Vagina (tissue), 2 donors: ENCODE results near the gene SLC36A1. TPM values are rescaled to one million over a fixed set of nuclear protein-coding genes. Genes with fewer than 3 reads are reported as not detected.

ENCODE experiments used
- DNase-seq, 2 donors: peaks; one replicate each; pipeline ENCODE4 v3.0.0-alpha.2; 2017; ENCODE audit errors: extremely low spot score in 2 of 2
- H3K27ac ChIP-seq: fragments of 200-600 bp; sonication (generic); one replicate; pipeline ENCODE4 v1.5.1; 2019
- H3K27me3 ChIP-seq: fragments of 200-600 bp; sonication (generic); one replicate; pipeline ENCODE4 v1.5.1; 2019
- H3K36me3 ChIP-seq, 2 donors: fragments of 200-600 bp; sonication (generic); one replicate each; pipeline ENCODE4 v1.5.1; 2017 to 2019
- H3K4me1 ChIP-seq: fragments of 200-600 bp; sonication (generic); one replicate; pipeline ENCODE4 v1.5.1; 2019
- H3K4me3 ChIP-seq, 2 donors: fragments of 200-600 bp; sonication (generic); 1 replicate in 1 of 2; 2 replicates in 1 of 2; pipeline ENCODE4 v1.5.1; 2016 to 2019
- H3K9me3 ChIP-seq: fragments of 200-600 bp; sonication (generic); one replicate; pipeline ENCODE4 v1.5.1; 2019
- POLR2A ChIP-seq, 2 donors: fragments of 450-650 bp; IDR thresholded peaks; one replicate each; pipeline ENCODE4 v1.6.1; 2017; ENCODE audit warnings: antibody characterized with exemption in 2 of 2, mild to moderate bottlenecking in 2 of 2, moderate library complexity in 2 of 2
- POLR2AphosphoS5 ChIP-seq, 2 donors: sonication (generic); formaldehyde crosslinking; IDR thresholded peaks; one replicate each; pipeline ENCODE4 v1.9.0; 2017; ENCODE audit warnings: antibody characterized with exemption in 2 of 2, mild to moderate bottlenecking in 2 of 2, low read depth in 1 of 2; ENCODE audit not compliant: insufficient read depth in 1 of 2
- intact Hi-C: fragments of 100-400 bp; cut with DNase I; formaldehyde crosslinking; loops from one replicate; pipeline ENCODE4 v1.15.1; 2023
- total RNA-seq: library from RNA; depleted of rRNA; stranded (reverse); fragments of >200 nt; gene quantifications from one replicate; pipeline ENCODE4 v1.2.3, GENCODE V29; 2016
- TF ChIP-seq, protein P1 (sequence below), 3 experiments: fragments of 450-650 bp in 2 of 3; fragments of 200-600 bp in 1 of 3; sonication (generic) in 1 of 3; IDR thresholded peaks; one replicate each; pipeline ENCODE4 v1.5.1; 2017 to 2019; ENCODE audit warnings: antibody characterized with exemption in 3 of 3, mild to moderate bottlenecking in 2 of 3, moderate library complexity in 2 of 3

Gene SLC36A1
- total RNA-seq, 1 donor from 2014 or later = 10.8 TPM

DNA sequence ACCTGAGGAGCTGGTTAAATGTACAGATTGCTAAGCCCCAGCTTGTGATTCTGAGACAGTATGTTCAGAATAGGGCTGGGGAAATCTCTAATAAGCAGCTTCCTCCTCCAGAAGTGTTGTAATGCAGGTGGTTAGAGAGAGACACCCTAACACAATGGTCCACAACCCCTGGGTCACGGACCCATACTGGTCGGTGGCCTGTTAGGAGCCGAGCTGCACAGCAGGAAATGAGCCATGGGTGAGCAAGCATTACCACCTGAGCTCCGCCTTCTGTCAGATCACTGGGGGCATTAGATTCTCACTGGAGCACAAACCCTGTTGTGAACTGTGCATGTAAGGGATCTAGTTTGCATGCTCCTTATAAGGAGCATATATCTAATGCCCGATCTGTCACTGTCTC lies 61.8 kb downstream of the SLC36A1 start:
- Histone ChIP-seq H3K36me3 (peaks cover 0 to 20% of the 10 kb centered on the region in 2 donors), H3K27ac (no peak overlapping the region)
- intact Hi-C loops = no loop called here

DNA sequence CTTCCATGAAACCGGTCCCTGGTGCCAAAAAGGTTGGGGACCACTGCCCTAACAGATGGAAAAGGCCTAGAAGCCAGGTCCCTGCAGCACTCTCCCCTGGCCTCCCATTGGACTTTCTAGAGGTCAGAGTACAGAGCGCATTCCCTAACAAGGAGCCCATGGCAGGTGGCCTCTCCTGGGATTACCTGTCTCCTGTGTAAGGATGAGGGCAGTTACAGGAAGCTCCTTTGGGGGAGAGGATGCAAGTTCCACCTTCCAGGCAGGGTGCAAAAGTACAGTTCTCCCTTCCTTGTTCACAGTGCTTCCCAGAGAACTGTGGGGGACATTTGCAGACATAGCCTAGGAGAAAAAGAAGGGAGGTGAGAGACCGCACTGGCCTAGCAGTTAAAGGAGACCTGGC lies 62.4 kb downstream of the SLC36A1 start:
- intact Hi-C loops = no loop called here
- TF ChIP-seq POLR2A (IDR thresholded peaks at IDR 0.05) (no peak), POLR2AphosphoS5 (IDR thresholded peaks at IDR 0.05; ENCODE audit: insufficient read depth in 1 of 2, low read depth in 1 of 2) (no peak)
- TF ChIP-seq, protein P1, sequence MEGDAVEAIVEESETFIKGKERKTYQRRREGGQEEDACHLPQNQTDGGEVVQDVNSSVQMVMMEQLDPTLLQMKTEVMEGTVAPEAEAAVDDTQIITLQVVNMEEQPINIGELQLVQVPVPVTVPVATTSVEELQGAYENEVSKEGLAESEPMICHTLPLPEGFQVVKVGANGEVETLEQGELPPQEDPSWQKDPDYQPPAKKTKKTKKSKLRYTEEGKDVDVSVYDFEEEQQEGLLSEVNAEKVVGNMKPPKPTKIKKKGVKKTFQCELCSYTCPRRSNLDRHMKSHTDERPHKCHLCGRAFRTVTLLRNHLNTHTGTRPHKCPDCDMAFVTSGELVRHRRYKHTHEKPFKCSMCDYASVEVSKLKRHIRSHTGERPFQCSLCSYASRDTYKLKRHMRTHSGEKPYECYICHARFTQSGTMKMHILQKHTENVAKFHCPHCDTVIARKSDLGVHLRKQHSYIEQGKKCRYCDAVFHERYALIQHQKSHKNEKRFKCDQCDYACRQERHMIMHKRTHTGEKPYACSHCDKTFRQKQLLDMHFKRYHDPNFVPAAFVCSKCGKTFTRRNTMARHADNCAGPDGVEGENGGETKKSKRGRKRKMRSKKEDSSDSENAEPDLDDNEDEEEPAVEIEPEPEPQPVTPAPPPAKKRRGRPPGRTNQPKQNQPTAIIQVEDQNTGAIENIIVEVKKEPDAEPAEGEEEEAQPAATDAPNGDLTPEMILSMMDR (IDR thresholded peaks at IDR 0.05) = no peak

More for the DNA sequence above, 61.8 kb downstream of the SLC36A1 start:
- Histone ChIP-seq H3K9me3 (no peaks in the 10 kb centered on the region), H3K27me3 (no peaks in the 10 kb centered on the region), H3K4me1 (no peaks in the 10 kb centered on the region), H3K4me3 (no peak overlapping the region)
- TF ChIP-seq, protein P1 (IDR thresholded peaks at IDR 0.05) = no peak
- no peak for TF ChIP-seq POLR2A (IDR thresholded peaks at IDR 0.05)
- no peak for DNase-seq

DNA sequence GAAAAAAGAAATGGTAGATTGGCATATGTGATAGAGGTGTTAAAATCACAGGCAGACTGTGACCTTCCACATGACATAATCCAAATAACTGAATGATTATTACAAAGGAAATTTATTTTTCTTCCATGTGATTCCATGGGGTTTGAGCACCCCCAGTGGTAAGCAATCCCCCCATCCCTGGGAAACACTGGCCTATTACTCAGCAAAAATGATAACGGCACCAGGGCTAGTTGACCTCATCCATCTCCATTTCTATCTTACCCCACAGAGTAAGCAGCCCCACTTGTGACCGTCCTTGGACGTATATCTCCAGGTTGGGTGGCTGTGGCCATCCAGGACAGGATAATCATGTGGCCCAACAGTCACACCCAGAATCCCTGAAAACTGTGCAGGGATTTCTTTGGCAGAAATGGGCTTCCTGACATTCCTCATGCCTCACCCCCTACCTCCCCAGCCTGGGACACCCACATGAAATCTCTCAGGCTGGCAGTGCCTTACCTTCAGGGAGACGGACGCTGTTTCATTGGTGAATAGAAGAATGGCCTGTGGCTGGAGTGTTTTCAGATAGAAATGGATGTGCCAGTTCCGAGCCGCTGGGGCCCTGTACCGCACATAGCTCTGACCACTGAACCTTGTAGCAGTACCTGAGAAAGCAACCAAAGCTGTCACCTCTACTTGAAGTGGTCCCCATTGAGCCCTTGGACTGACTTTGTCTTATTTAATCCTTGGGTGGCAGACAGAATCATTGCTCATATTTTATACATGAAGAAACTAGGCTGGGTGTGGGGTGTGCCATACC lies 69.9 kb downstream of the SLC36A1 start:
- no peaks in the 10 kb centered on the region for H3K4me1 ChIP-seq
- no peaks in the 10 kb centered on the region for H3K27me3 ChIP-seq
- TF ChIP-seq POLR2A (IDR thresholded peaks at IDR 0.05) (no peak), POLR2AphosphoS5 (IDR thresholded peaks at IDR 0.05; ENCODE audit: insufficient read depth in 1 of 2, low read depth in 1 of 2) (no peak)
- TF ChIP-seq, protein P1 (IDR thresholded peaks at IDR 0.05) = no peak
- H3K9me3 ChIP-seq = no peaks in the 10 kb centered on the region
- intact Hi-C loops = no loop called here
- DNase-seq = no peak
- no peak overlapping the region for H3K4me3 ChIP-seq
- H3K36me3 ChIP-seq = peaks cover 0 to 13% of the 10 kb centered on the region in 2 donors
- no peak overlapping the region for H3K27ac ChIP-seq

More for the DNA sequence above, 62.4 kb downstream of the SLC36A1 start:
- H3K9me3 ChIP-seq = no peaks in the 10 kb centered on the region
- H3K27me3 ChIP-seq = no peaks in the 10 kb centered on the region
- no peak overlapping the region for H3K27ac ChIP-seq
- no peaks in the 10 kb centered on the region for H3K4me1 ChIP-seq
- H3K4me3 ChIP-seq = no peak overlapping the region
- DNase-seq = no peak
- H3K36me3 ChIP-seq = peaks cover 0 to 20% of the 10 kb centered on the region in 2 donors

DNA sequence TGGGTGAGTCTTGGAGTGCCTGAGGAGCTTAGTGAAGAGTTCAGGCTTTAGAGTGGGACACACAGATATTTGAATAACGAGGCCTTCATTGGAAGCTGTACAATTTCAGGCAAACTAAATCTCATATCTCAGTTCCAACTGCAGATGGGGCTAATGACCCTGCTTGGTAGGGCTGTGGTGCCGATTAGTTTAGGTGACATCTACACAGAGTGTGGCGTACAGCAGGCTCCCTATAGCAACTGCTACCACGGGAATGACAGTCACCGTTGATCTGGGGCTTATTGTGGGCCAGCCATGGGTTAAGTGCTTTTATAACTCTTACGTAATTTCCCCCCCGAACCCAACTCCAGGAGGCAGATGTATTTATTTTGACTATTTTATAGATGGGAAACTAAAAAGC lies 72.9 kb downstream of the SLC36A1 start:
- Histone ChIP-seq H3K36me3 (peaks cover 0 to 10% of the 10 kb centered on the region in 2 donors), H3K27ac (no peak overlapping the region), H3K9me3 (no peaks in the 10 kb centered on the region), H3K4me1 (no peaks in the 10 kb centered on the region), H3K4me3 (no peak overlapping the region), H3K27me3 (no peaks in the 10 kb centered on the region)
- intact Hi-C loops = no loop called here
- no peak for TF ChIP-seq POLR2AphosphoS5 (IDR thresholded peaks at IDR 0.05; ENCODE audit: insufficient read depth in 1 of 2, low read depth in 1 of 2)
- TF ChIP-seq, protein P1 (IDR thresholded peaks at IDR 0.05) = no peak
- no peak for TF ChIP-seq POLR2A (IDR thresholded peaks at IDR 0.05)
- no peak for DNase-seq

DNA sequence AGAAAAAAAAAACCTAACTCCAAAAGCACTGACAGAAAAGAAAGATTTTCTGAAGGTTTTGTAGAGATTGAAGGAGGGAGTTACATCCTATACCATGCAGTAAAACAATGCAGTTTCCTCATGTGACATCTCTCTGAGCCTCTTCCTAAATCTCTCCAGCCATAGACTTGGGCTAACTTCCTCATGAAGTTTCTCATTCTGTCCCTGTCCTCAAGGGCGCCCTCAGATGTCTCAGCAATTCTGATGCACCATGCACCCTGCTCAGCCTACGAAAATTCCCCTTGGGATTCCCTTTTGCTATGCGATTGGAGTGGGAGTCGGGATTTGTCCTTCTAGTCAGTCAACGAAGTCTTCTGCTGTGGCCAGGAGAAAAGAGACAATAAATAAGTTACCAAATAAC lies 74.8 kb downstream of the SLC36A1 start:
- Histone ChIP-seq H3K9me3 (no peaks in the 10 kb centered on the region), H3K4me3 (no peak overlapping the region), H3K27ac (no peak overlapping the region), H3K36me3 (peaks cover 0 to 6% of the 10 kb centered on the region in 2 donors), H3K27me3 (no peaks in the 10 kb centered on the region), H3K4me1 (no peaks in the 10 kb centered on the region)
- DNase-seq = no peak
- intact Hi-C loops = no loop called here
- TF ChIP-seq POLR2AphosphoS5 (IDR thresholded peaks at IDR 0.05; ENCODE audit: insufficient read depth in 1 of 2, low read depth in 1 of 2) (no peak), POLR2A (IDR thresholded peaks at IDR 0.05) (no peak)
- TF ChIP-seq, protein P1 (IDR thresholded peaks at IDR 0.05) = no peak
